ENCODE data around the gene SLC9A8. TPM values are rescaled to one million over a fixed set of nuclear protein-coding genes. Genes with fewer than 3 reads are reported as not detected.

Gene SLC9A8
- total and polyA plus RNA-seq, 12 donors: 12.4 to 23.3 (median 17.5) TPM

- Histone ChIP-seq H3K4me1 (replicated peaks in 1 of 2) (peaks cover 9 to 14% of the 10 kb centered on the region in 2 donors), H3K9me3 (replicated peaks in 1 of 3) (no peaks in the 10 kb centered on the region), H3K27me3 (no peaks in the 10 kb centered on the region), H3K27ac (no peak overlapping the region), H3K4me3 (no peak overlapping the region), H3K36me3 (replicated peaks in 1 of 2) (peaks cover 0 to 48% of the 10 kb centered on the region in 2 donors)
- TF ChIP-seq CTCF (IDR thresholded peaks at IDR 0.05): no peak
- no peak for TF ChIP-seq POLR2A (IDR thresholded peaks at IDR 0.05)
- 93 to 94% (median 94%) methylated on average over 23 to 29 of the region's 29 CpGs for WGBS, 4 donors
- peak in 1 of 7 donors; percentile 18 for DNase-seq
- intact Hi-C loops (cut with DNase I): no loop called here
Measured at GRCh38 chr20:49905415-49906091, 92.9 kb downstream of the SLC9A8 start.

- no peak overlapping the region for H3K4me3 ChIP-seq
- H3K27me3 ChIP-seq: no peaks in the 10 kb centered on the region
- TF ChIP-seq POLR2A (IDR thresholded peaks at IDR 0.05): no peak
- TF ChIP-seq CTCF (IDR thresholded peaks at IDR 0.05): no peak
- 85 to 94% (median 91%) methylated on average over 4 to 37 of the region's 37 CpGs for WGBS, 4 donors
- no peaks in the 10 kb centered on the region for H3K9me3 ChIP-seq (replicated peaks in 1 of 3)
- intact Hi-C loops (cut with DNase I): no loop called here
- peaks cover 9 to 15% of the 10 kb centered on the region in 2 donors for H3K4me1 ChIP-seq (replicated peaks in 1 of 2)
- peaks cover 0 to 48% of the 10 kb centered on the region in 2 donors for H3K36me3 ChIP-seq (replicated peaks in 1 of 2)
- DNase-seq: peak in 2 of 7 donors; percentile 23 to 32
- H3K27ac ChIP-seq: no peak overlapping the region
Measured at GRCh38 chr20:49906101-49906604, 93.5 kb downstream of the SLC9A8 start.

GRCh38 chr20:49906615-49907154 is 94.1 kb downstream of the SLC9A8 start:
- H3K27me3 ChIP-seq: no peaks in the 10 kb centered on the region
- H3K36me3 ChIP-seq (replicated peaks in 1 of 2): peaks cover 0 to 48% of the 10 kb centered on the region in 2 donors
- H3K27ac ChIP-seq: no peak overlapping the region
- TF ChIP-seq CTCF (IDR thresholded peaks at IDR 0.05): no peak
- no peak for TF ChIP-seq POLR2A (IDR thresholded peaks at IDR 0.05)
- no peaks in the 10 kb centered on the region for H3K9me3 ChIP-seq (replicated peaks in 1 of 3)
- intact Hi-C loops (cut with DNase I): no loop called here
- H3K4me3 ChIP-seq: no peak overlapping the region
- 86 to 93% (median 90%) methylated on average over 12 to 15 of the region's 15 CpGs for WGBS, 4 donors
- DNase-seq: no peak
- peaks cover 9 to 15% of the 10 kb centered on the region in 2 donors for H3K4me1 ChIP-seq (replicated peaks in 1 of 2)

GRCh38 chr20:49907405-49908257 is 95.0 kb downstream of the SLC9A8 start:
- H3K27ac ChIP-seq: no peak overlapping the region
- no peak for DNase-seq
- intact Hi-C loops (cut with DNase I): no loop called here
- peaks cover 9 to 24% of the 10 kb centered on the region in 2 donors for H3K4me1 ChIP-seq (replicated peaks in 1 of 2)
- no peak overlapping the region for H3K4me3 ChIP-seq
- TF ChIP-seq POLR2A (IDR thresholded peaks at IDR 0.05): no peak
- TF ChIP-seq CTCF (IDR thresholded peaks at IDR 0.05): no peak
- peaks cover 0 to 48% of the 10 kb centered on the region in 2 donors for H3K36me3 ChIP-seq (replicated peaks in 1 of 2)
- 88 to 93% (median 91%) methylated on average over 16 to 19 of the region's 19 CpGs for WGBS, 4 donors
- H3K27me3 ChIP-seq: no peaks in the 10 kb centered on the region
- H3K9me3 ChIP-seq (replicated peaks in 1 of 3): no peaks in the 10 kb centered on the region

Data from adrenal gland (tissue), 12 donors.